Measurements from ENCODE around the gene TNIK. TPM values are rescaled to one million over a fixed set of nuclear protein-coding genes. Genes with fewer than 3 reads are reported as not detected.

The TNIK gene
- total and polyA plus RNA-seq, 10 of the 15 experiments (the other 5 are each of a cell fraction or from before 2014, with no cell fraction given) = 13.9 to 74.3 (median 48.2) TPM

DNA sequence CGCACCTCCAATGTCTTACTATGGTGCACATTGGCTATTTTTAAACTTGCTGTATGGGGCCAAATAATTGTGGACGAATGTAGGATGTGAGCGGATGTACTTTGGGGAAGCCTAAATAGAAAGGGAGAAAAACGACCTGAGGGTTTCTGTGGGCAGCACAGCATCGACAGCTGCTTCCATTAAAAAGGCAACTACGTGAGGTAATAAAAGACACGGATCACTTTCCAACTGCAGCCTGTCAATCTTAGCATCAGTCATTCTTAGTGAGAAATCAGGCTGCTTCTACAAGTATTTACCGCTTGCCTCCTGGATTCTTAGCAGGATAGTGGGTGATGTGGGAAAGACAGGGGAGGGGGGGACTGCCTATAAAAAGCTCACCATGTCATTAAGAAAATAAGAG is 247.0 kb downstream of the TNIK start:
- WGBS (ENCODE audit: insufficient coverage, insufficient replicate concordance, low lambda C conversion rate, missing lambda C conversion rate) = 84% methylated on average over 8 of the region's 8 CpGs
- POLR2A ChIA-PET = interaction anchor here (1.5 kb wide), 1 partner anchor 11 kb away, joined by 5 read pairs; no protein-coding TSS in a partner anchor
- Histone ChIP-seq H3K36me3 (ENCODE audit: control insufficient read depth in 2 of 2, insufficient read depth in 2 of 2, low read length in 1 of 2) (peaks cover 3 to 13% of the 10 kb centered on the region in 2 experiments), H3K4me1 (ENCODE audit: control insufficient read depth, insufficient read depth, low read length) (no peaks in the 10 kb centered on the region), H3K27ac (ENCODE audit: control insufficient read depth, insufficient read depth) (no peak overlapping the region), H2AFZ (ENCODE audit: control insufficient read depth, low read depth, low read length) (no peak overlapping the region), H4K20me1 (ENCODE audit: control insufficient read depth, insufficient read depth) (no peaks in the 10 kb centered on the region), H3K9me3 (replicated peaks; ENCODE audit: control insufficient read depth, insufficient read depth, low read length) (no peaks in the 10 kb centered on the region), H3K79me2 (ENCODE audit: control insufficient read depth, insufficient read depth, low read length) (peaks cover 4% of the 10 kb centered on the region), H3K27me3 (replicated peaks in 1 of 2; ENCODE audit: control insufficient read depth in 2 of 2, insufficient read depth in 2 of 2, low read length in 1 of 2) (no peaks in the 10 kb centered on the region), H3K4me2 (ENCODE audit: control insufficient read depth, insufficient read depth) (no peak overlapping the region), H3K4me3 (no peak overlapping the region), H3K9ac (ENCODE audit: control insufficient read depth, insufficient read depth, low read length) (no peak overlapping the region)
- in situ Hi-C loops (cut with MboI) (no loop called here), intact Hi-C loops (cut with micrococcal nuclease; ENCODE audit: unreplicated experiment) (no loop called here)
- no TSS peak for BruUV-seq (replicated peaks)
- no peak for DNase-seq (ENCODE audit: low read depth, low spot score)
- no peak for FAIRE-seq
- CTCF ChIA-PET = interaction anchor here (0.5 to 1.7 kb wide), 5 partner anchors 8 to 198 kb away, joined by 3 to 5 read pairs (median 3); no protein-coding TSS in a partner anchor
- RAD21 ChIA-PET (ENCODE audit: unreplicated experiment) = interaction anchor here (1.5 kb wide), 1 partner anchor 14 kb away, joined by 3 read pairs; no protein-coding TSS in a partner anchor
- ATAC-seq = no peak
- SMC1A ChIA-PET (ENCODE audit: uncharacterized antibody, unreplicated experiment) = interaction anchor here (1.0 to 1.8 kb wide), 7 partner anchors 8 to 36 kb away, joined by 3 to 7 read pairs (median 4); no protein-coding TSS in a partner anchor
- TF ChIP-seq, protein P1, sequence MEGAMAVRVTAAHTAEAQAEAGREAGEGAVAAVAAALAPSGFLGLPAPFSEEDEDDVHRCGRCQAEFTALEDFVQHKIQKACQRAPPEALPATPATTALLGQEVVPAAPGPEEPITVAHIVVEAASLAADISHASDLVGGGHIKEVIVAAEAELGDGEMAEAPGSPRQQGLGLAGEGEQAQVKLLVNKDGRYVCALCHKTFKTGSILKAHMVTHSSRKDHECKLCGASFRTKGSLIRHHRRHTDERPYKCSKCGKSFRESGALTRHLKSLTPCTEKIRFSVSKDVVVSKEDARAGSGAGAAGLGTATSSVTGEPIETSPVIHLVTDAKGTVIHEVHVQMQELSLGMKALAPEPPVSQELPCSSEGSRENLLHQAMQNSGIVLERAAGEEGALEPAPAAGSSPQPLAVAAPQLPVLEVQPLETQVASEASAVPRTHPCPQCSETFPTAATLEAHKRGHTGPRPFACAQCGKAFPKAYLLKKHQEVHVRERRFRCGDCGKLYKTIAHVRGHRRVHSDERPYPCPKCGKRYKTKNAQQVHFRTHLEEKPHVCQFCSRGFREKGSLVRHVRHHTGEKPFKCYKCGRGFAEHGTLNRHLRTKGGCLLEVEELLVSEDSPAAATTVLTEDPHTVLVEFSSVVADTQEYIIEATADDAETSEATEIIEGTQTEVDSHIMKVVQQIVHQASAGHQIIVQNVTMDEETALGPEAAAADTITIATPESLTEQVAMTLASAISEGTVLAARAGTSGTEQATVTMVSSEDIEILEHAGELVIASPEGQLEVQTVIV (IDR thresholded peaks at IDR 0.05; ENCODE audit: borderline replicate concordance, partially characterized antibody) = no peak
- no peak for TF ChIP-seq STAT3 (IDR thresholded peaks at IDR 0.05; ENCODE audit: low read depth, low read length)
- TF ChIP-seq NFIC (IDR thresholded peaks at IDR 0.05; ENCODE audit: low read depth, low read length) = no peak
- TF ChIP-seq JUNB (IDR thresholded peaks at IDR 0.05) = no peak
- TF ChIP-seq KLF5 (IDR thresholded peaks at IDR 0.05; ENCODE audit: partially characterized antibody) = no peak
- TF ChIP-seq, protein P2, sequence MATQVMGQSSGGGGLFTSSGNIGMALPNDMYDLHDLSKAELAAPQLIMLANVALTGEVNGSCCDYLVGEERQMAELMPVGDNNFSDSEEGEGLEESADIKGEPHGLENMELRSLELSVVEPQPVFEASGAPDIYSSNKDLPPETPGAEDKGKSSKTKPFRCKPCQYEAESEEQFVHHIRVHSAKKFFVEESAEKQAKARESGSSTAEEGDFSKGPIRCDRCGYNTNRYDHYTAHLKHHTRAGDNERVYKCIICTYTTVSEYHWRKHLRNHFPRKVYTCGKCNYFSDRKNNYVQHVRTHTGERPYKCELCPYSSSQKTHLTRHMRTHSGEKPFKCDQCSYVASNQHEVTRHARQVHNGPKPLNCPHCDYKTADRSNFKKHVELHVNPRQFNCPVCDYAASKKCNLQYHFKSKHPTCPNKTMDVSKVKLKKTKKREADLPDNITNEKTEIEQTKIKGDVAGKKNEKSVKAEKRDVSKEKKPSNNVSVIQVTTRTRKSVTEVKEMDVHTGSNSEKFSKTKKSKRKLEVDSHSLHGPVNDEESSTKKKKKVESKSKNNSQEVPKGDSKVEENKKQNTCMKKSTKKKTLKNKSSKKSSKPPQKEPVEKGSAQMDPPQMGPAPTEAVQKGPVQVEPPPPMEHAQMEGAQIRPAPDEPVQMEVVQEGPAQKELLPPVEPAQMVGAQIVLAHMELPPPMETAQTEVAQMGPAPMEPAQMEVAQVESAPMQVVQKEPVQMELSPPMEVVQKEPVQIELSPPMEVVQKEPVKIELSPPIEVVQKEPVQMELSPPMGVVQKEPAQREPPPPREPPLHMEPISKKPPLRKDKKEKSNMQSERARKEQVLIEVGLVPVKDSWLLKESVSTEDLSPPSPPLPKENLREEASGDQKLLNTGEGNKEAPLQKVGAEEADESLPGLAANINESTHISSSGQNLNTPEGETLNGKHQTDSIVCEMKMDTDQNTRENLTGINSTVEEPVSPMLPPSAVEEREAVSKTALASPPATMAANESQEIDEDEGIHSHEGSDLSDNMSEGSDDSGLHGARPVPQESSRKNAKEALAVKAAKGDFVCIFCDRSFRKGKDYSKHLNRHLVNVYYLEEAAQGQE (IDR thresholded peaks at IDR 0.05; ENCODE audit: low read depth, low read length) = no peak
- TF ChIP-seq, protein P3, sequence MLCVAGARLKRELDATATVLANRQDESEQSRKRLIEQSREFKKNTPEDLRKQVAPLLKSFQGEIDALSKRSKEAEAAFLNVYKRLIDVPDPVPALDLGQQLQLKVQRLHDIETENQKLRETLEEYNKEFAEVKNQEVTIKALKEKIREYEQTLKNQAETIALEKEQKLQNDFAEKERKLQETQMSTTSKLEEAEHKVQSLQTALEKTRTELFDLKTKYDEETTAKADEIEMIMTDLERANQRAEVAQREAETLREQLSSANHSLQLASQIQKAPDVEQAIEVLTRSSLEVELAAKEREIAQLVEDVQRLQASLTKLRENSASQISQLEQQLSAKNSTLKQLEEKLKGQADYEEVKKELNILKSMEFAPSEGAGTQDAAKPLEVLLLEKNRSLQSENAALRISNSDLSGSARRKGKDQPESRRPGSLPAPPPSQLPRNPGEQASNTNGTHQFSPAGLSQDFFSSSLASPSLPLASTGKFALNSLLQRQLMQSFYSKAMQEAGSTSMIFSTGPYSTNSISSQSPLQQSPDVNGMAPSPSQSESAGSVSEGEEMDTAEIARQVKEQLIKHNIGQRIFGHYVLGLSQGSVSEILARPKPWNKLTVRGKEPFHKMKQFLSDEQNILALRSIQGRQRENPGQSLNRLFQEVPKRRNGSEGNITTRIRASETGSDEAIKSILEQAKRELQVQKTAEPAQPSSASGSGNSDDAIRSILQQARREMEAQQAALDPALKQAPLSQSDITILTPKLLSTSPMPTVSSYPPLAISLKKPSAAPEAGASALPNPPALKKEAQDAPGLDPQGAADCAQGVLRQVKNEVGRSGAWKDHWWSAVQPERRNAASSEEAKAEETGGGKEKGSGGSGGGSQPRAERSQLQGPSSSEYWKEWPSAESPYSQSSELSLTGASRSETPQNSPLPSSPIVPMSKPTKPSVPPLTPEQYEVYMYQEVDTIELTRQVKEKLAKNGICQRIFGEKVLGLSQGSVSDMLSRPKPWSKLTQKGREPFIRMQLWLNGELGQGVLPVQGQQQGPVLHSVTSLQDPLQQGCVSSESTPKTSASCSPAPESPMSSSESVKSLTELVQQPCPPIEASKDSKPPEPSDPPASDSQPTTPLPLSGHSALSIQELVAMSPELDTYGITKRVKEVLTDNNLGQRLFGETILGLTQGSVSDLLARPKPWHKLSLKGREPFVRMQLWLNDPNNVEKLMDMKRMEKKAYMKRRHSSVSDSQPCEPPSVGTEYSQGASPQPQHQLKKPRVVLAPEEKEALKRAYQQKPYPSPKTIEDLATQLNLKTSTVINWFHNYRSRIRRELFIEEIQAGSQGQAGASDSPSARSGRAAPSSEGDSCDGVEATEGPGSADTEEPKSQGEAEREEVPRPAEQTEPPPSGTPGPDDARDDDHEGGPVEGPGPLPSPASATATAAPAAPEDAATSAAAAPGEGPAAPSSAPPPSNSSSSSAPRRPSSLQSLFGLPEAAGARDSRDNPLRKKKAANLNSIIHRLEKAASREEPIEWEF (IDR thresholded peaks at IDR 0.05; ENCODE audit: insufficient replicate concordance, low read depth, low read length) = no peak
- TF ChIP-seq ESRRA (IDR thresholded peaks at IDR 0.05; ENCODE audit: low read length) = no peak
- no peak for TF ChIP-seq MEF2A (IDR thresholded peaks at IDR 0.05; ENCODE audit: insufficient read depth, low read depth, low read length)
- TF ChIP-seq TBL1XR1 (IDR thresholded peaks at IDR 0.05; ENCODE audit: low read depth, low read length) = no peak
- TF ChIP-seq RAD51 (IDR thresholded peaks at IDR 0.05) = no peak
- TF ChIP-seq SIX5 (IDR thresholded peaks at IDR 0.05; ENCODE audit: low read depth, low read length, severe bottlenecking) = no peak
- no peak for TF ChIP-seq MYB (IDR thresholded peaks at IDR 0.05; ENCODE audit: borderline replicate concordance, low read depth, low read length)
- TF ChIP-seq STAT1 (conservative IDR thresholded peaks at IDR 0.05) = no peak

All from GM12878 (cell line).